Fibroblast of skin of back (primary cell): ENCODE measurements around the gene DDIT4.
A peak's percentile ranks its signal among the peaks of the same experiment; 100 is the strongest.
"Not testable (repeated sequence)": the region's sequence is repeated elsewhere in the genome, so short reads cannot be mapped to it uniquely, and the experiment has no call there.

Experiments used
- DNase-seq: peaks from one replicate; pipeline ENCODE4 v3.0.0-alpha.2; 2013

DDIT4 gene

DNA sequence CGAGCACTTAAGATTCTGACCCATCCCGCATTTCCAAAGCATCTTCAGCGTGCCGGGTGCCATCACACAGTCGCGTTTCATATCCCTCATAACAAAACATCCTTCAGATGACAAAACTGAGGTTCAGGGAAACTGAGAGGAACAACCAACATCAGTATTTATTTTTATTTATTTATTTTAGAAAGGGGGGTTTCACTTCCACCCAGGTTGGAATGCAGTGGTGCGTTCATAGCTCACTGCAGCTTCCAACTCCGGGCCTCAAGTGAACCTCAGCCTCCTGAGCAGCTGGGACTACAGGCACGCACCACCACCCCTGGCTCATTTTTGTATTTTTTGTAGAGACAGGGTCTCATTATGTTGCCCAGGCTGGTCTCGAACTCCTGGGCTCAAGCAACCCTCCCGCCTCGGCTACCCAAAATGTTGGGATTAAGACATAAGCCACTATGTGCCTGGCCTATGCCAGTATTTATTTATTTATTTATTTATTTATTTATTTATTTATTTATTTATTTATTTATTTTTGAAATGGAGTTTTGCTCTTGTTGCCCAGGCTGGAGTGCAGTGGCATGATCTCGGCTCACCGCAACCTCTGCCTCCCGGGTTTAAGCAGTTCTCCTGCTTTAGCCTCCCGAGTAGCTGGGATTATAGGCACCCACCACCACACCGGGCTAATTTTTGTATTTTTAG is 24.4 kb upstream of the DDIT4 start:
- not testable (repeated sequence) for DNase-seq

GRCh38 chr10:72250666-72251065 is 23.1 kb upstream of the DDIT4 start:
- DNase-seq, result peak; percentile 68

- DNase-seq, result no peak
These were observed 22.1 kb upstream of the DDIT4 start for GRCh38 chr10:72251635-72252034.

DNA sequence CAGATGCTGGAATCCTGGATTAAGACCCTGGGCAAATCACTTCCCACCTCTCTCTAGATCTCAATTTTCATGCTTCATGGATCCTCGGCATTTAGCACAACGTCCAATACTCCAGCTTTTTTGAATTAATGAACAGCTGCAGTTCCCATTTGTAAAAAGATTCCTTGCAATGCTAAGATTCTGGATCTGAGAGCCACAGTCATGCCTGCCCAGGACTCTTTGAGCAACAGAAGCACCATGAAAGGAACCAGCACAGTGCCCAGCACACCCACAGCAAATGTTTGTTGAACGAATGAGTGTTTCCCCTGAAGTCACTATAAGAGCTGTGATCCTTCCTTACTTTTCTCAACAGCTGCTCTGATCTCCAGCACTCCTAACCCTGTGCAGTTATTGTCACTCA is 20.8 kb upstream of the DDIT4 start:
- DNase-seq, result no peak

- no peak for DNase-seq
These were observed 20.1 kb upstream of the DDIT4 start for GRCh38 chr10:72253578-72253977.

- DNase-seq, result peak; percentile 69
These were observed 18.7 kb upstream of the DDIT4 start for GRCh38 chr10:72254813-72255568.

DNA sequence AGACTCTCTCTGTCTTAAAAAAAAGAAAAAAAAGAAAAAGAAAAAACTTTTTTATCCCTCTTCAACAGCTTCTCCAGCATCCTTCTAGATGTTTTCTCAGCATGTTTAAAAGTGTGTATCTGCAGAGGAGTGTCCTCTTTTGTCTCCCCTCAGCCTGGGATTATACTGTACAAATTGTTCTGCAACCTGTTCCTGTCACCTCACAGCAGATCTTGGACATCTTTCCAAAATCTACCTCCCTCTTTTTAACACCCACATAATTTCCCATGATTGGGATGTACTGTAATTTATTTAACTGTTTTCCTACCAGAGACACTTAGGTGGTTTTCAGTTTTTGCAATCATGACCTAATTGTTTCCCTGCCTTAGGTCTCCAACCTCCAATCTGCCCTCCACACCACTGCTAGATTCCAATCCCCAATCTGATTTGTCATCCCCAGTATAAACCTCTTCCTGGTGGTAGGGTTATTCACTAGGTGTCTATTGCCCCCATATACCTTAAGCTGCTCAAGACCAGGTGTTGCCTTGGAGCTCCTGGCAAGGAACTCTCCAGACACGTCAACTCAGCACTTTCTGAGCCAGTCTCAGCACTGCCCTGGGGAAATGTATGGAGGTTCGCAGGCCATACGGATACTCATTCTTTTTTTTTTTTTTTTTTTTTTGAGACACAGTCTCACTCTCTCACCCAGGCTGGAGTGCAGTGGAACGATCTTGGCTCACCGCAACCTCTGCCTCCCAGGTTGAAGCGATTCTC is 17.6 kb upstream of the DDIT4 start:
- DNase-seq, result no peak

- DNase-seq, result no peak
These were observed 16.5 kb upstream of the DDIT4 start for GRCh38 chr10:72257051-72257892.

- no peak for DNase-seq
These were observed 15.1 kb upstream of the DDIT4 start for GRCh38 chr10:72258617-72259016.

DNA sequence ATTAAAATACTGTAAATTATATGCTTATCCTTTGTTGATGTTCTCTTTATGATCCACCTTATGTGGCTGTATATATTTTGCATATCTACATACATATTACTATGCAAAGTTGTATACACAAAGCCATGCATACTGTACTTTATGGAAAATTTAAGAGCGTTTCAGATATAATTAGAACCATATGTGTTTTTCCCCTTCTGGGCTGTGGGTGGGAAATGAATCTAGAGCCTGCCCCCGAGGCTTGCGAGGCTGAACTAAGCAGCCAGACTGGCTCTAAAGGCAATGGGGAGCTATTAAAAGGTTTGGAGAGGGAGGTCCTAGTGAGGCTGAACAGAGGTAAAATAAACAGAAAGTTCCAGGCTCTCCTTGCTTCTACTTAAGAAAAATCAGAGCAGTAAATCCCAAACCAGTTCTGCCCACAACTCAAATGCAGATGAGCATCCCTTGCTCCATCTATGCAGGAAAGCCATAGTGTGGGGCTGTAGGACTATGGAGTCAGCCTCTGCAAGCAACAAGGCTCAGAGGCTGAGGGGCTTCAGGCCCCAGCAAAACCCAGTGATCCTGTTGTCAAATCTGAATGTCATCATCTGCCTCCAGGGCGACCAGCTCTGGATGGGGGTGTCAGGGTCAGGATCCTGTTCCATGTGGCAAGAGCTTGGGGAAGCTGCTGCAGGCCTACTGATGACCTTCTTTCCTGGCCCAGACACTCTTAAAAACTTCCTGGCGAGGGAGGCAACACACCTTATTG is 14.1 kb upstream of the DDIT4 start:
- DNase-seq, result peak; percentile 92

- DNase-seq, result peak; percentile 95
These were observed 13.3 kb upstream of the DDIT4 start for GRCh38 chr10:72260239-72260975.

GRCh38 chr10:72260976-72261783 is 12.5 kb upstream of the DDIT4 start:
- peak; percentile 92 for DNase-seq

DNA sequence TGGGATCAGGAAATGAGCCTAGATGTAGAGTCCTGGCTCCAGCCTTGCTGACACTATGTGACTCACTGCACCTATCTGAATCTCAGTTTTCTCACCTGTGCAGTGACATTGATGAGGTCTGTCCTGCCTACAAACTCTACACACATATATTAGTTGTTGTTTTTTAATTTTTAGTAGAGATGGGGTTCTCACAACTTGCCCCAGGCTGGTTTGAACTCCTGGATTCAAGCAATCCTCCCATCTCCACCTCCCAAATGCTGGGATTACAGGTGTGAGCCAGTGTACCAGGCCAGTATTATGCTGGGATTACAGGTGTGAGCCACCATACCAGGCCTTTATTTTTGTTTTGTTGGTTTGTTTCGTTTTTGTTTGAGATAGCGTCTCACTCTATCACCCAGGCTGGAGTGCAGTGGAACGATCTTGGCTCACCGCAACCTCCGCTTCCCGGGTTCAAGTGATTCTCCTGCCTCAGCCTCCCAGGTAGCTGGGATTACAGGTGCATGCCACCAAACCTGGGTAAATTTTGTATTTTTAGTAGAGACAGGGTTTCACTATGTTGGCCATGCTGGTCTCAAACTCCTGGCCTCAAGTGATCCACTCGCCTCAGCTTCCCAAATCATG is 11.8 kb upstream of the DDIT4 start:
- no peak for DNase-seq

- DNase-seq, result no peak
These were observed 10.0 kb upstream of the DDIT4 start for GRCh38 chr10:72263613-72264241.

DNA sequence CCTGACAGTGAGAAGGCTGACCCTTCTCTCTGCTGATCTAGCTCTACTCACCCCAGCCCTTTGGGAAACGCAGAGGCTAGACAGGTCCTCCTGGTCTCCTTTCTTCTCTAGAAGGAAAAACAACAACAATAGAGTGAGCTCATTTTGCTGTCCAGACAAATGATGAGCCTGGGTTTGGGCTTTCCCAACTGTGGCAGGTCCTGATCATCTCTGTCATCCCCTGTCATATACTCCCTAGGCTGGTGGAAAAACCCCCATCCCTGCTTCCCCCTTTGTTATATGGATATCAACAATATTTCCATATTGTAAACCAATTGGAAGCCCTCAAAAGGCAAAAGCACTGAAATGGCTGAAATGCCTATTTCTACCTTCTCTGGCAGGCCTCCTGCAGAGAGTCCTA is 9.2 kb upstream of the DDIT4 start:
- no peak for DNase-seq

- DNase-seq, result no peak
These were observed 8.2 kb upstream of the DDIT4 start for GRCh38 chr10:72265508-72265907.

- no peak for DNase-seq
These were observed 7.5 kb upstream of the DDIT4 start for GRCh38 chr10:72265990-72266865.

DNA sequence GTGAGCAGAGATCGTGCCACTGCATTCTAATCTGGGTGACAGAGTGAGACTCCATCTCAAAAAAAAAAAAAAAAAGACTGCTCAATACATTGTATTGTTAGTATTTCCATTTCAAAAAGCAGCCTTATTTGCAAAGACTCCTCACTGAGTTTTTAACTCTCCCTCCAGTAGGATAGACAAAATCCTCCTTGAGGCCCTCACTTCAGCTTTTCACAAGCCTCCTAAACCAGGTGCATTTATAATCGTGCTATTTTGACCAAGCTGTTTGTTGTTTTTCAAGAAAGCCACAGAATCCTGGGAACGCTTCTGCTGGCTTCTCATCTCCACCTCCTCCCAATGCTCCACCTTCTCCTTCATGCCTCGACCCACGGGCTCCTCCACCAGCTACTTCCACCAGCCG is 6.3 kb upstream of the DDIT4 start:
- no peak for DNase-seq
